Cortex of kidney (tissue), 1 donor: Measurements from ENCODE around the gene LARP4B.
"Not testable (repeated sequence)": the region's sequence is repeated elsewhere in the genome, so short reads cannot be mapped to it uniquely, and the experiment has no call there.

Source experiments
- DNase-seq: peaks from one replicate; lab custom pipeline; 2025; lab: John Stamatoyannopoulos, UW

The LARP4B gene

GRCh38 chr10:786633-787474 lies 144.7 kb downstream of the LARP4B start:
- no peak for DNase-seq

GRCh38 chr10:785861-786214 lies 145.7 kb downstream of the LARP4B start:
- DNase-seq, result no peak

GRCh38 chr10:785089-785860 lies 146.2 kb downstream of the LARP4B start:
- no peak for DNase-seq

- DNase-seq, result no peak
Observed at GRCh38 chr10:784403-785088, 147.0 kb downstream of the LARP4B start.

- DNase-seq, result no peak
Observed at GRCh38 chr10:782751-783648, 148.5 kb downstream of the LARP4B start.

GRCh38 chr10:780536-781524 lies 150.7 kb downstream of the LARP4B start:
- DNase-seq, result no peak

- DNase-seq, result no peak
Observed at GRCh38 chr10:778626-779330, 152.7 kb downstream of the LARP4B start.

- DNase-seq, result no peak
Observed at GRCh38 chr10:777913-778479, 153.5 kb downstream of the LARP4B start.

- DNase-seq, result no peak
Observed at GRCh38 chr10:776772-777171, 154.7 kb downstream of the LARP4B start.

- DNase-seq, result no peak
Observed at GRCh38 chr10:775245-776075, 156.0 kb downstream of the LARP4B start.

GRCh38 chr10:774661-775244 lies 156.8 kb downstream of the LARP4B start:
- DNase-seq, result no peak

- DNase-seq, result no peak
Observed at GRCh38 chr10:774223-774622, 157.3 kb downstream of the LARP4B start.

GRCh38 chr10:773562-774161 lies 157.8 kb downstream of the LARP4B start:
- no peak for DNase-seq

GRCh38 chr10:772227-772637 lies 159.3 kb downstream of the LARP4B start:
- DNase-seq, result no peak

GRCh38 chr10:771647-772046 lies 159.9 kb downstream of the LARP4B start:
- no peak for DNase-seq

GRCh38 chr10:770975-771374 lies 160.5 kb downstream of the LARP4B start:
- DNase-seq, result no peak

GRCh38 chr10:770048-770712 lies 161.3 kb downstream of the LARP4B start:
- not testable (repeated sequence) for DNase-seq
